CD4-positive, alpha-beta T cell treated with Interleukin-17A for 1 hour (primary cell): Measurements from ENCODE around the gene MBNL2.
"Not testable (repeated sequence)": the region's sequence is repeated elsewhere in the genome, so short reads cannot be mapped to it uniquely, and the experiment has no call there.

Source experiments
- DNase-seq: peaks from one replicate; pipeline ENCODE4 v3.0.0-alpha.2; 2020

MBNL2 gene, protein sequence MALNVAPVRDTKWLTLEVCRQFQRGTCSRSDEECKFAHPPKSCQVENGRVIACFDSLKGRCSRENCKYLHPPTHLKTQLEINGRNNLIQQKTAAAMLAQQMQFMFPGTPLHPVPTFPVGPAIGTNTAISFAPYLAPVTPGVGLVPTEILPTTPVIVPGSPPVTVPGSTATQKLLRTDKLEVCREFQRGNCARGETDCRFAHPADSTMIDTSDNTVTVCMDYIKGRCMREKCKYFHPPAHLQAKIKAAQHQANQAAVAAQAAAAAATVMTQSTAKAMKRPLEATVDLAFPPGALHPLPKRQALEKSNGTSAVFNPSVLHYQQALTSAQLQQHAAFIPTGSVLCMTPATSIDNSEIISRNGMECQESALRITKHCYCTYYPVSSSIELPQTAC

DNA sequence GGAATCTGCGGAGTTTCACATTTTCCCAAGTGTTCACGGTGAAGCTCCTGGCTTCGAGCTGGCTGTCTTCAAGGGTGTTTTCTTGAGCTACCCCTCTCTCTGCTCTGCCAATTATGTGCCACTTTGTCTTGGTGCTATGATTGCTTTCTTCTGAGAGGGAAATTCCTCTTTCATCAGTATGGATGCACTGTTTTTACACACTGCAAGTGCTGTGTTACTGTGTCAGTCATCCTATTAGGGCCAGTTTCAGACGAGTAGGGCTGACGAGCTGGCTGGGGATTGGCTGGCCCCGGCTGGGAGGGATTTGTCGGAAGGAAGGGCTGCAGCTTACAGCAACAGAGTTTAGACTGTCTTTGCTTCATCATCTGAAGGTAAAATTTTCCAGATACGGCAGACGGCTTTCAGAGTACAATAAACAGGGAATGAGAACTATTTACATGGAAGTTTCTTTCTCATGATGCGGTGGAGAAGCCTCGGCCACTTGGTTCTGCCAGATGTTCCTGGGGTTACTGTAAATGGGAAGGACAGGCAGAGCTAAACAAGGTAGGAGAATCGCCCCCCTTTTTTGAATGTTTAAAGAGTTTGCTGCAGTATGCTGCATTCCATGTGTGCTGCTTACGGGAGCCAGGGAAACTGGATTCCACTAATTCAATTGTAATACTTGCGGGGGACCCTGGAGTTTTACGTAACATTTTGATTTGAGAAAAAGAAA, at the start of gene MBNL2:
TSS of gene MBNL2 (plus strand) at position 345 of the 712 bp plus-strand sequence. CDS start 53,903 bp downstream, outside the sequence.
- peak; percentile 93 for DNase-seq

DNA sequence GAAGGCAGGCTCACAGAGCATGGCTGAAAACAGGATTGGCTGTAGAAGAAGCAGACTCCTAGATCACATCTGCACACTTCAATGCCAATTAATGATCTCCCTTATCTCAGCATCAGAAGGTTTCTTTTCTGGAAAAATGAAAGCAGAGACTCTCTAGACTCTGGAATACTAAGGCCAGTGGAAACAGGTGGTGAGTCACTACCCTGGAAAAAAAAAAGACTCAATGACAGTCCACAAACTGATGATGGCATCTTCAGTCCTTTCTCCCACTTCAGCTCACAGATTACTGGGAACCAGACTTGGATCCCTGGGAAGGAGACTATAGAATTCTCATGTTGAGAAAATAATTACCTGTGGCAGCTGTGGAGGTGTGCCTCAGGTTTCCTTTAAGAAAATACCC, 47.5 kb upstream of the MBNL2 start:
- no peak for DNase-seq

DNA sequence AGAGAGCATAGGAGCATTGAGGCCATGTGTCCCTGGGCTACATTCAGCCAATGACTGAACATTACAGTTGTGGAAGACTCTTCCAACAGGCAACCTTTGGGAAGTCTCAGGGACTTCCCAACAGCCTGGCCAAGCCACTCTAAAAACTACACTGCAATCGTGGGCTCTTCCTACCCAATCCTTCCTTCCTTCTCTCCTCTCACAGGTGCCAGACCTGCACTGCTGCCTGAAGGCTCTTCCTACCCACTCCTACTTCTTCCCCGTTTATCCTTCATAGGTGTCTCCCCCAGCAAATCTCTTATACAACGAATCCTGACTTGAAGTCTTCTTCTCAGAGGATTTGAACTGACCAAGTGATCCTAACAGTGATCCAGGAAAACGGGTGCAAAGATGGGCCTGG, 47.1 kb upstream of the MBNL2 start:
- no peak for DNase-seq

DNA sequence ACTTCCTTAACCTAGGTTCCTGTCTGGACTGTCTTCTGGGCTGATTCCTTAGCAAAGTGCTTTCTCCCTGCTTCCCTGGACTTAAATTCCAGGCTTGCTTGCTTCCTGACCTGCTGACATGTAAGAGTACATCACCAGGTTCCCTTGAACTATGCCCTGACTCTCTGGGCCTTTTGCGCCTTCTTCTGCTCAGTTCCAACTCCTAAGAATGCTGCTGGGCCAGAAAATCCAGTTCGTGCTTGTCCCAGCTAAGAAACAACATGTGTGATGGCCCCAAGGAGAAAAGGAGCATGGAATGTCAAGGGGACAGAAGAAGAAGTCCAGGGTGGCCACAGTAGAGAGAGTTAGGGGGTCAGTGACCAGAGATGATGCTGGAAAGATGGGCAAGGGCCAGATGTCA, 42.6 kb upstream of the MBNL2 start:
- DNase-seq, result no peak

DNA sequence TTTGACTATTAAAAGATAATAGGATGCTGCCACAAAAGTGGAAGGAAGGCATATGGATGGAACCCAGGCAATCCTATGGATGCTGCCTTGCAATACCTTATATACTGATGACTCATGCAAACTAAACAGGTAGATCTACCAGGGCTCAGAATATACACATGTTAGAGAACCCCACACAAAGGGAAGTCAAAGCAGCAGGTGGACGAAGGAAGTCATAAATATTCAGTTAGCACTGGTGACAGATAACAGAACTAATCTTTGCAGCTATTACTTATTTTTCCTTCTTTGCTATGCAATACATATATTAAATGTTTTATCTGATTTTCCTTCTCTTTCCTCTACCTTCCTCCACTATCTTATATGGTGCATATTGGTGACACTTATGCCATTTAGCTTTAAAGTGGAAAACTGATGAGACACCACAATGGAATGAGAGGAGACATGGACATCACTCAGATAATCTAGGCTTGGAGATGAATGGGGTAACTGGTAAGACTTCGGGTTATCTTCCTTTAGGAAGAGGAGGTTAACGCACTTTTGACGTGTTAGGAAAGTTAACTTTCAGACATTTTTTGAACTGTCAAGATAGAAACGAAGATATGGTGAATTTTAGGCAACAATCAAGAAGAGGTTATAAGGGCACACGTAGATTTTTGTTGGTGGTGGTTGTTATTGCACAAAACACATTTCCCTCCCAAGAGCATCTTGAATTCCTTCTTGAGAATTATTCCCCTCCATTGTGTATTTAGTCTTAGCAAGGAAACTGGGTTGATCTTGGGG, 39.8 kb upstream of the MBNL2 start:
- no peak for DNase-seq

DNA sequence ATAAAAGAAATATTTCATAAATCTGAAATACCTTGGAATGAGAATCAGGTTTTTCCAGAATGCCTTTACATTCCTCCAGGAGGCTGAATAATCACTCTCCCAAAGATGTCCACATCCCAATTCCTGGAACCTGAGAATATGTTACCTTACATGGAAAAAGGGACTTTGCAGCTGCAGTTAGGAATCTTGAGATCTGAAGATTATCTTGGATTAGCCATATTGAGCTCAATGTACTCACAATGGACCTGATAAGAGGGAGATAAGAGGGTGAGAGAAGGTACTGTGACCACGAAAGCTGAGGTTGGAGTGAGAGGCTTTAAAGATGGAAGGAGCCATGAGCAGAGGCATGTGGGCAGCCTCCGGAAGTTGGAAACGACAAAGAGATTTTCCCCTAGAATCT, 36.8 kb upstream of the MBNL2 start:
- no peak for DNase-seq

DNA sequence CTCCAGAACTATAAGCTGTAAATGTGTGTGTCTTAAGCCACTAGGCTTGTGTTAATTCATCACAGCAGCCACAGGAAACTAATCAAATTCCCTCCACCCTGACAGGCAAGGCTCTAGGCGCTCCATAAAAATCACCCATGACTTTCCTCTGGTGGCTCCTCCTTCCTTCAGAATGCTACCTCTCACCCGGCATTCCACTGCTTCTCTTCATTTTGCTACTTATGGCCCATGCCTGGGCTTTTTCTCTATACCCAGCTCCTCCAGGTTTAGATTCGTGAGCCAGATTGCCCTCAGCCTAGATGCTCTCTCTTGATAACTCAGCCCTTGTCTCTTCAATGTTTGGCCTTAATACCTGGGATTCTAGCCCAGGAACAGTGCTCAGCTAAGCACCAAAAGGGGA, 36.4 kb upstream of the MBNL2 start:
- DNase-seq, result no peak

DNA sequence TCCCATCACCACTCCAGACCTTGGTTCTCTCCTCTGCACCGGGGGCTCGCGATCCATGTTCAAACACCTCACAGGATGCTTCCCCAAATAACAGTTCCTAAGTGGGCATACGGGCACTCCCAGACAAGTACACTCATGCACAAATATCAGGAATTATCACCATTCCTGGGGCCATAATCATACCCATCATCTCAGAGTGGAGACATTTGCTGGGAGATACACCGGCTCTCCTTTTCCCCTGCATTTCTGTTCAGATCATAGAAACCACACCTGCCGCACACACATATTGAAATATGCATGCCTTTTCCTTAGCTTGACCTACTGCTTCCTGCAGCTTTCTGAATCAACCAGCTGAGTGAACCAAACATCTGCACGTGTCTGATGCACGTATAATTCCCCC, 33.9 kb upstream of the MBNL2 start:
- DNase-seq, result no peak

DNA sequence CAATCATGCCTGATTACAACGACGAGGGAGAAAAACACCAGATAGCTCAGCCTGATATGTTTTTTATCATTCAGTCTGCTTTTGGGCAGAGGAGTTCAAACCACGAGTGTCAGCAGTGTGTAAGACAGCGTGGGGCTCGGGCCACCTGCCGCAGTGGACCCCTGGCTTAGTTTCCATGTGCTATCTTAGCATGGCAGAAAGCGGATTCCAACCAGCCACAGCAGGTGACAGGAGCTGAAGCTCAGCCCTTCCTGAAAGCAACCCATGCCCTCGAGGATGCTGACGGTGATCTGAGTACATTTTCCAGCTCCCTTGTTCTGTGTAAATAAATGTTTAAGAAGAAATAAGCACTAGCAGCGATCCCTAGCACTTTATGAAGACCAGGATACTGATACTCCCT, 32.2 kb upstream of the MBNL2 start:
- no peak for DNase-seq

DNA sequence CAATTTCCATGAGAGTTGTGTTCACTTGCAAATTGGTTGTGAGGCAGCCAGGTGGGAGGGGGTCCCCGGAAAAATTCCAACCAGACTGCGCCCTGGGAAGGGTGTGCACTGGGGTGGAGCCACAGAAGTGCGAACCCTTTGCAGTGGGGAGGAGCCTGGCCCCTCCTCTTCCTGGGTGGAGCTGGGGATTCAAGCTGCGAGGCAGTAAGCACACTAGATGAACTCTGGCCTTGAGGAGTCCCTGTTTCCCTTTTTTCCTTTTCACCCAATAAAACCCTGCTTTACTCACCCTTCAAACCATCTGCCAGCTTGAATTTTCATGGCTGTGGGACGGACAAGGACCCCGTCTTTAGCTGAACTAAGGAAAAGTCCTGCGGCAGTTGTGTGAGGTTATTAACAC, 31.0 kb upstream of the MBNL2 start:
- DNase-seq, result no peak

DNA sequence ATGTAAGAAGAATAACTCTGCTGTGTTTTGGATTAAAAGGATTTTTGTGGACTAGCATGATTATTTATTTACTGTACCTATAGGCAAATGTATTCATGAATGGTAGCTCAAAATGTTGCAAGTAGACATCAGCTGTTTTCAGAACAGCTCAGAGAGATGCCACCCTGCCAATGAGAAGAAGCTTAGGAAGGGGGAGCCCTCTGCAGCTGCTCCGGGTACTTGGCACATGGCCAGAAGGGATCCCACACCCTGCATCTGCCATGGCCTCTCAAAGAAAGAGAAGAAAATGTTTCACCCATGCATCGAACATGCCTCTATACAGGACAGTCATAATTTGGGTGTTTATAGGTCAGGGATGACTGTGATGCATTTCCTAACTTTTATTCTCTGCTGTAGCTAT, 30.5 kb upstream of the MBNL2 start:
- no peak for DNase-seq

DNA sequence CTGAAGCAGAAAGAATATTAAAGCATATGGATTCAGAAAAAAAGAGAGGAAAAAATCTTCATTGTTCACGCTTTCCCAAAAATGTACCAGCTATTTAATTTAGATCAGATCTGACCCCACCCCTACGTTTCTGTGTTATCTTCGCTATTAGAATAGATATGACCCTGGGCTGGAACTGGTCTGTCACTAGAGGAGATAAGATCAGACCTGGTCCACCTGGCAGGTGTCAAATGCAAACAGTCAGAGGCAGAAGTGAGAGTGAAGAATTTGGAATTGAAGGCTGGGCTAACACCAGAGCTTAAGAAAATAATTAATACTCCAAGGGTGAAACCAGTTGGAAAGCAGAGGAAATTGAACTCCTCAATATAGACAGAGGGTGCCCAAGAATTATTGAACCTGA, 30.0 kb upstream of the MBNL2 start:
- no peak for DNase-seq

DNA sequence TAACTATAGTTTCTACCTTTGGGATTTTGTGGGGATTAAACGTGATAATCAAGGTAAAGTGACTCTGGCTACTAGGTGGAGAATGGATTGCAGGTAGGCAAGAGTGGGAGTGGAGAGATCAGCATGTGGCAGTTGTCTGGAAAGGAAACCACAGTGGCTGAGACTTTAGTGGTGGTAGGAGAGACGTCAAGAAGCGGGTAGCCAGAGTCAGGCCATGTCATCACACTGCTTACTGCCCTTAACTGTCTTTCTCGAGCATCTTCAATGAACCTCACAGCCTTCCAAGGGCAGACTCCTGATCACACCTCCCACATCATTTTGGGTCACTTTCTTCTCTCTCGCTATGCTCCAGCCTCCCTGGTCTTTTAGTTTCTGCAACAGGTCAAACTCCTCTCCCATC, 28.6 kb upstream of the MBNL2 start:
- no peak for DNase-seq

DNA sequence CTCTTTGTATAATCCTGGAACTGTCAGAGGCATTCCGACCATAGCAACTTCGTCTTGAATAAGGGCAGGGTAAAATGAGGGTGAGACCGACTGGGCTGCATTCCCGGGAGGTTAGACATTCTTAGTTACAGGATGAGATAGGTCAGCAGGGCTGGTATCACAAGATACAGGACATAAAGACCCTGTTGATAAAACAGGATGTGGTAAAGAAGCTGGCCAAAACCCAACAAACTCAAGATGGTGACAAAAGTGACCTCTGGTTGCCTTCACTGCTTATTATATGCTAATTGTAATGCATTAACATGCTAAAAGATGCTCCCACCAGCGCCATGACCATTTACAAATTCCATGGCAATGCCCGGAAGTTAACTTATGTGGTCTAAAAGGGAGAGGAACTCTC, 27.7 kb upstream of the MBNL2 start:
- DNase-seq, result no peak

DNA sequence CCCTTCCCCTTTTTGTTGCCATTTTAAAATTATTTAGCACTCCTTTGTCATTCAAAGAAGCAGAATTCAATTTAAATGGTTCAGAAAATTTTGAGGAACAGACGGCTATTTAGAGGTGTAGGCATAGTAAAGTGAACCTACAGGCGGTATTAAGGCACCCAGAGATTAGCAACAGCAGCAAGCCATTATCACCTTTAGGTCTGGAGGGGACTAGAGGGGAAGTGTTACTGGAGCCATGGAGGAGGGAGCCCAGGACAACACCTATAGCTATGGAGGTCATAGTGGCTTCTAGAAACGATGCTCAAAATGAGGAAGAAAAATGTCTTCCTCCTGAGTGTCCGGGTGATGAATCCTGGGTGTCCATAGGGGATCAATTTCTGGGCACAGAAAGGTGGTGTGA, 25.8 kb upstream of the MBNL2 start:
- no peak for DNase-seq

DNA sequence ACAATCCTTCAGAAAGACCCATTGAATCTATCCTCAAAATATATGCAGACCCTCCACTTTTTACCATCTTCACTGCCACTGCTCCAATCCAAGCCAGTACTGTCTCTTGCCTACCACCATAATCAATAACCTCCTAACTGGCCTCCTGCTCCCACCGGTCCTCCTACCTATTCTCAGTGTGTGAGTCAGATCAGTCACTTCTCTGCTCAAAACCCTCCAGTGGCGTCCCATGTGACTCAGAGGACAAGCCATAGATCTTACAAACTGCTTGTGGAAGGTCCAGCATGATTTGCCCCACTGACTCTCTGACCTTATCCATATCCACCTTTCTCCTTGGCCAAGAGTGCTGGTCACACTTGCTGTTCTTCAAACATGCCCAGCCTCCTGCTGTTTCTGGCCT, 23.4 kb upstream of the MBNL2 start:
- no peak for DNase-seq

DNA sequence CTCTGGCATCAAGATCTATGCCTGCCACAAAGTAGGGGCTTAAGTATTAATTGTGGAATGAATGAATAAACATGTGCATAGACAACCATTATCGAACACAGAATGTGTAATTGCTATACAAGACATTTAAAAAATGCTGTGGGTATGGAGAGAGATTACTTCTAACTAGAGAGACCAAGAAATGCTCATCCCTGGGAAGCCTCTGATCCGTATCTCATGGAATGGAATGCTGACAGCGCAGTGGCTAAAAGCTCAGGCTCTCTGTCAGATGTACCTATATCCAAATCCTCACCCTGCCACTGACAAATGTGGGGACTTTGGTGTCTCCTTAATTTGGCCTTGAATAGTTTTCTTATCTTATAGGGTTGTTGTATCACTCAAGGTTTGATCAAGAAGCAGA, 22.7 kb upstream of the MBNL2 start:
- DNase-seq, result no peak

DNA sequence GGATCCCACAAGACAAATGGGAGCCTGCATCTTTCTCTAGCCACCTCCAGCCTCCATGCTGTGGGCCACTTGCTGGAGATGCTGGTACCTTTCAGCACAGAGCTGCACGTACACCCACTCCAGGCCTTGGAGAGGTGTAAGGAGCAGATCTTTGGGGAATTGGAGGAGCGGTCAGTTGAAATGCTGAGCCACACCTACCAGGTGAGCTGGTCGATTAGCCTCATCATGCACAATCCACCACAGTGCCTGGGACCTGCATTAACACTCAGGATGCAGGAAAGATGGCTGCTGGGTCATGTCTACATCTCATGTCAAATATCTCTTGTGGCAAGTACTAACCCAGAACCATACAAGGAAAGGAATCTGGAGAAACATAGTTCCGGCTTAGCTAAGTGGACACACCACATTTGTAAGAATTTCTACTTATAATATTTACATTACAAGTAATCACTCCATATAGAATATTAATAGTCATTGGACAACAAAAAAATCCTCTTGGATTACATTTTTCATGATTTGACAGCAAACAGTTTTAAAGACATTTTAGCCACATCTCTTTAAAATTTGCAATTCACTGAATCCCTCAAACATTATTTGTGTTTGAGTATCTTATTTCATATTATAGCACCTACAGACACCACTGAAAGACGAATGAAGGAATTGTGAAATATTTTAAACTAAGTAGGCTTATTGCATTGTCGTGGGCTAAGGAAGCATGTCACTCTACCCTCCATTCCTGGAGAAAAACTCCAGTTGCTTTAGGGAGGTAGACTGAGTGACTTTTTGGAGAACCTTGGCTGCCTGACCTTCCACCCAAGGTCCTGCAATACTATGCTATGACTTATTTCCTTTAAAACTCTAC, 21.8 kb upstream of the MBNL2 start:
- DNase-seq, result no peak

DNA sequence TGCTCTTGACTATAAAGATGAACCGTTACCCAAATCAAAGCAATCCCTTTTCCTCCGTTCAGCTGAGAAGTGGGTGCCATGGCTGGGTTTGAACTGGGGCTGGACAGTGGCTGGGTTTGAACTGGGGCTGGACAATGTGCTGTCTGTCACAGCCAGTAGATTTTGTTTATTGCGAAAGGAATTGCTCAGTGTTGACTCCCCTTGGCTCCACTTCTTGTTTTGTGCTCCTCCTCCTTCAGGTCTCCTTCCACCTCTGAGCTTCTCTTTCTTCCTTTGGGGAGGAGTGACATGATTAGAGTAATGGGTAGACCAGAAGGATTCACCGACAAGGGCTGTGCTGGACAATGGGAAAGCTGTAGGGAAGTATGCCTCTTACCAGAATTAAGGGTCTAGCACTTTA, 19.4 kb upstream of the MBNL2 start:
- no peak for DNase-seq

DNA sequence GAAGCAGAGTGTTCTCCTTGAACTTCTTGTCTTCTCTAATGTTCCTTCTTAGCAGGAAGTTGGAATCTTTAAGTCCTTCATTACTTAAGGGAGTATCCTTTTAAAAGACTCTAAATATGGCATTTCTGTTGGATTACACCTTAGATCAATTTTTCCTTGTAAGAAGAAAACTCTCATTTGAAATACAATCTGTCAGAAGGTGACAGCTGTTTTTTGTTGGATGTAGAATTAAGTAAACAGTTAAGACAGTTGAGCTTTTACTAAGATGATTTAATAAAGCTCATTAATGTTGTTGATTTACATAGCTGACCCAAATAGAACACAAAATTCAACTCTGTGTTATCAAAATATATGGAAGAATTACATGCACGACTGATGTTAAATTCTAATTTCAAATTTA, 16.7 kb upstream of the MBNL2 start:
- no peak for DNase-seq

DNA sequence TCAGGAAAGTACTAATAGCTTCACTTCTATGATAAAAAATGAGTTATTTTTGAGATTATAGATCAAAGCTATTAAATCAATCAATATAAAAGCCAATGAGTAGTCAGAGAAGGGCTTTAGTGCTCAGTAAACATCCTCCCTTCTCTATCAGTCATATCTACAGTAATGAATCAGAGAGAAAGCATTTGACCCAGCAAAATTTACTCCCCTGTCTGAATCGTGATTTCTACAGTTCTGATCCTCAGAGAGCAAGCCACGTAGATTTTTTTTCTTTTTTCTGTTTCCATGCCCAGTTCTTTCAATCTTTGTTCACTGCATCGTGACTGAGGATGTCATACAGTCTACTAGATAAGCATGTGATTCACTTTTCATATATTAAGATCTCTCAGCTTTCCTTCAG, 16.2 kb upstream of the MBNL2 start:
- DNase-seq, result no peak

DNA sequence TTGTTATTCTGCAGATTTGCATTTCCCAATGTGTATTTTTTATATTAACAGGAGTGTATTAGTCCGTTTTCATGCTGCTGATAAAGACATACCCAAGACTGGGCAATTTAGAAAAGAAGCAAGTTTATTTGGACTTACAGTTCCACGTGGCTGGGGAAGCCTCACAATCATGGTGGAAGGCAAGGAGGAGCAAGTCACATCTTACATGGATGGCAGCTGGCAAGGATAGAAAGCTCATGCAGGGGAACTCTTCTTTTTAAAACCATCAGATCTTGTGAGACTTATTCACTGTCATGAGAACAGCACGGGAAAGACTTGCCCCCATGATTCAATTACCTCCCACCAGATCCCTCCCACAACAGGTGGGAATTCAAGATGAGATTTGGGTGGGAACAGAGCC, 14.9 kb upstream of the MBNL2 start:
- DNase-seq, result not testable (repeated sequence)

DNA sequence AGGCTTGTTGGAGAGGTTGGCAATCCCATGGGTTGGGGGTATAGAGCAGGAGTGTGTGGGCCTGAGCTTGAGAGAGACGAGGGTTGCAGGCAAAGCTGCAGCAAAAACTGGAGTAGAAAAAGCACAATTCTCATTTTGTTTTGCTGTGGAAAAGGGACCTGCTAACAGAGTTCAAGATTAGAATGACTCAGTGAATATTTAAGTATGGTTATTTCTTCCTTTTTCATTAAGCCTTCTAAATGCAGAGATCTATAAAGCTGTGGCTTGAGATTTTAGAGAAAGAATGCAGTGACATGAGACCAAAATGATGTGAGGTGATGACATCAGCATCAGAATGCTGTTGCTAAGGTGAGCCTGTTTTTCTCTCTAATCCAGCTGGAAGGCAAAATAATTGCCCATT, 10.8 kb upstream of the MBNL2 start:
- DNase-seq, result no peak
